GM19438 (cell line): Measurements from ENCODE around the gene KIF1A.

ENCODE experiments used
- ATAC-seq: cut with Tn5 transposase; IDR thresholded peaks from one replicate; pipeline ENCODE4 v1.9.1; 2021; ENCODE audit warnings: low read depth; ENCODE audit not compliant: unreplicated experiment

Gene KIF1A

DNA sequence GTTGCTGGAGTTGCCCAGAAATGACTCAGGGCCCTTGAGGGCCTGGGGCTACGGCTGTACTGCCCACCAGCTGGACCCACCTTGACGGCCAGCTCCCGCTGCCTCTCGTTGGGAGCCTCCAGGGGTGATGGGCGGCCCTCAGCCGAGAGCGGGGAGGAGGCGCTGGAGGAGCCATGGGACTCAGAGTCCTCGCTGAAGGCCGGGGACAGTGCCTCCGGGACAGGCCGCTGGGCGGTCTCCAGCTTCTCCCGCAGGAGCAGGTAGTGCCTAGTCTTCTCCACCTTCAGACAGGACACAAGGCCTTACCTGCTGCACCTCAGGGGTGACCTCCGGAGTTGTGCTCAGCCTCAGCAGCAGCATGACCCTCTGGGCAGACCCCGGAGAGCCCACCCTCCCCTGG lies 97.6 kb downstream of the KIF1A start:
- ATAC-seq, result no peak

DNA sequence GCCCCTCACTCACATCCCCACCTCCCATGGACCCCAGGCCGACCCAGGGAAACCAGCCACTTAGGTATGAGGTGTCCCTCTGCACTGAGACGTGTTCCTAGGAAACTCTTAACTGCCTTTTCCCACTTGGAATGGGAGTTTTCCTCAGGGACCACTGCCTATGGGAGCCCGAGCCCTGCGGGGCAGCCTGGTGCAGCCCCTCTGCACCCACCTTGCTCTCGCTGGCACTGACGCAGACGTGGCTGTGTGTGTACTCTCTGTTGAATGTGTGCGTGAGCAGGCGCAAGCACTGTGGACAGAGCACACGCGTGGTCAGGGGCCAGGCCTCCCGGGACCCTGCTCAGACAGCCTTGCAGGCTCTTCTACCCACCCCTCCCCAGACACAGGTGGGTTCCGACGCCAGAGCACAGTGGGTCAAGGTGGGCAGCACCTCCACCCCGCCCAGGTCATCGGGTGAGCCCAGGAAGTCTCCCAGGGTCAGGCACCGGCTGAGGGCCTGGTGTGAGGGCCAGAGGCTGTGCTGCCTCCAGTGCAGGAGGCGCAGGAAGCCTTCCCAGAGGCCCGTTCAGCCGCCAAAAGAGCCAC lies 98.3 kb downstream of the KIF1A start:
- ATAC-seq, result no peak

DNA sequence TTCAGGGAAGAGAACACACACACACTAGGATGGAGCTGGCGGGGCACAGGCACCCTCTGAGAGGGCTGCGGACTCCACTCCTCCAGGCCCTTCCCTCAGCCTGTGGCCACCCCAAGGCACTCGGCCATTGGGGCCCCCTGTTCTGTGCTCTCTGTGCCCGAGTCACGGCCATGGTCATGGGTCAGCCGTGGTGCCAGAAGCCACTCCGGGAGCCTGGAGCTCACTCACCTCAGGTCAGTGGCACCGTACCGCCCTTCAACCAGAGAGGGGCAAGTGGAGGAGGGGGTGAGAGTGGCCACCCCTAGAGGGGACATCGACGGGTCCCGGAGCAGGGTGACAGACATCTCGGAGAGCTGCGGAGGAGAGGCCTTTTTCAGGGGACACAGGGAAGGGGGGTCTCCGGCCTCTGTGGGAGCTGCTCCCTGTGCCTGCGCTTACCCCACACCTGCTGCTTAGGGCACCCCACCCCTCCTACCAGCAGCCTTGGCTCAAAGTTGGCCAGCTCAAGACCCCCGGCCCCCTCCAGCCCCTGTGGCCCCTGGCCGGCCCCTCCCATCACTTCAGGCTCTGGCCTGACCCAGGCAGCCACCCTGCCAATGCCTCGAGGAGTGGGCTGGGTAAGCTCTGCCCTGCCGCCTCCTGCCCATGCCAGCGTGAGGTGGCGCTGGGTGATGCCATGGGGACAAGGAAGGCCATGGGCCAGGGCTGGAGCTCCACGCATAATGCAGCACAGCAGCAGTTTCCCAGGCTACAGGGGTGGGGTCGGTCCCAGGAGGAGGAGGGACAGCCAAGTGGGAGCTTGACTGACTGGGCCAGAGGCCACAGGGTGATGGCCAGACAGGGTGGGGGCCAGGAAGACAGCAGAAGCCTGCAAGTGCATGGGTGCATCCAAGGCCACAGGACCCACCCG lies 99.1 kb downstream of the KIF1A start:
- ATAC-seq, result no peak

DNA sequence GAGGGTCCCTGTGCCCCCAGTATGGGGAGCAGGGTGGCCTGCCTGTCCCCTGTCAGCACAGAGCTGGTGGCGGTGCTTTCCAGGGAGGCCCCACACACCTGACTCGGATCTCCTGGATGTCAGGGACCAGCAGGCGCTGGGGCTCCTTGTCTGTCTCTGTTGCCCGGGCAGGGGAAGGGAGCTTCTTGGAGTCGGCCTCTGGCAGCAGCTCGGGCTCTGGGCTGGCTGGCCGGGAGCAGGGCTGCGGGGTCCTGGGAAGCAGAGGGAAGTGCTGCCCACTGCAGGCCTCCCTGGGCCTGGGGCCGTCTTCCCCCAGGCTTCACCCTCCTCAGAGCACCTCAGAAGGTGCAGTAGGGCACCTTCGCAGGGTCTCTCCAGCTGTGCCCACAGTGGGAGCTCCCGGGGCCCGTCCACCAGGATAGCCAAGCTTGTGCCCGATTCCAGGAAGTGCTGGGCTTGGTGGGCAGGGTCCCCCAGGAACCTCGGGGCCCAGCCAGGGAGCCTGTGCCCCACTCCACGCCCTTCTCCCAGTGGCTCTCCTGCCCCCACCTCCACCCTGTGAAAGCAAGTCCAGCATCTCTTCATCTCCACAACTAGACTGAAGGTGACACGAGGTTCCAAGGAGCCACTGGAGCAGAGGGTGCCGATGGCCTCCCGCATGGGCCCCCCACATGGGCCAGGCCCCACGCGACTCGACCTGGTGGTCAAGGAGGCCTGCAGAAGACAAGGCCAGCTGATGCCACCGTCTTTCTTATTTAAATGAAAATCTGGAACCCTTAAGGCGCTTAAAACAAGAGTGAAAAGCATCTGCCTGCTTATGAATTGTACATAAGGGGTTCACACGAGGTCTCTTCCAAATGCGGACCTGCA lies 100.1 kb downstream of the KIF1A start:
- no peak for ATAC-seq

DNA sequence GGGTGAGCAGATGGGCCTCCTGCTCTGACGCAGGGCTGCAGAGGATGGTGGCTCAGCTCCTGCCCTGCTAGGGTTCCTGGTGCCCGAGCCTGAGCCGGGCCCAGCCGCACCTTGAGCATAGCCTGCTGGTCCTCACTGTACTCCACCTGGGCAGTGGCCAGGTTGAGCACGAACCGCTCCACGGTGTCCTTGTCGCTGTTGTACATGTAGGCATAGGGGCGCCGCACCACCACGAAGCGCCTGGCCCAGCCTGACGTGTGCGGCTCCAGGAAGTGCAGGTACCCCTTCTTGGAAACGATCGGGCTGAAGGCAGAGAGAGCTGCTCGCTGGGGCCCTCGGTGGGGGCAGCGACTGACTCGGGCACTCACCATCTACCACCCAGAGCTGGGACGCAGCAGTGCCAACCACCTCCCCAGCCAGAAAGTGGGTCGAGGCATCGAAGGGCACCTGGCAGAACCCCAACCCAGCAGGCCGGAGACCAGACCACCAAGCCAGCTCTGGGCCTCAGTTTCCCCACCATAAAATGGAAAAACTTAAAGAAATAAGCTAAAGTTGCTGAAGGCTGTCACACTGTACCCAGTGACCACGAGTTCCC lies 101.0 kb downstream of the KIF1A start:
- no peak for ATAC-seq

DNA sequence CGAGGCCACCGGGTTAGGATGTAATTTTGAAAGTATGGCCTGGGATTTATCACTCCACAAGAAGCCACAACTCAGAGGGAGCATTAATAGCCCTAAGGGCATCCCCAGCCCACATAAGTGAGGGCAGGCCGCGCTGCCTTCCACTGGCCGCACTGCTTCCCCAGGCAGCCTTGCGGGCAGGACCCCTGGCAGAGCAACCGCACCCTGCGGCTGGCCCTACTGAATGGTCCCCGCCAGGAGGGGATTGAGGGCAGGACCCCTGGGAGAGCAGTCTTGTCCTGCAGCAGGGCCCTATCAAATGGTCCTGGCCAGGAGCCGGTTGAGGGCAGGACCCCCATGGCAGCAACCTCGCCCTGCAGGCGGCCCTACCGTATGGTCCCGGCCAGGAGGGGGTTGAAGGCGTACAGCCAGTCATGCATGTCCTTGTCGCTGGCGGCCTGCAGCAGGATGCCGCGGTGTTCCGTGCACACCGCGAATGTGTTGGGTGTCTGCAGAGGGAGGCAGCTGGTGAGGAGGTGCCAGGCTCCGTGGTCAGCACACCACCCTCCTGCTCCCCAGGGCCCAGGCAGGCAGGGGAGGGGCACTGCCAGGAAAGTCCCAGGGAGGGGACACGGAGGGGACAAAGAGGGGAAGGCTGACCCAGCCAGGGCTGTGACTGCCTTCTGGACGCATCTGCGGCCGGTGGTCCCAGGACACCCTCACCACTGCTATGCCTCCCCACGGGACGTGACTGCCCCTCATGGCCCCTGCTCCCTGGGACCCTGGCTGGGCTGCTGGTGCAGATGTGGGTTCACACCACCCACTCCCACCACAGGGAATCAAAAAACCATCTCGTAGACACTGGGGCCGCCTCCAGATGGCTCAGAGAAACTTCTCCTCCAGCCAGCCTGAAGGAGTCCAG lies 102.1 kb downstream of the KIF1A start:
- no peak for ATAC-seq

DNA sequence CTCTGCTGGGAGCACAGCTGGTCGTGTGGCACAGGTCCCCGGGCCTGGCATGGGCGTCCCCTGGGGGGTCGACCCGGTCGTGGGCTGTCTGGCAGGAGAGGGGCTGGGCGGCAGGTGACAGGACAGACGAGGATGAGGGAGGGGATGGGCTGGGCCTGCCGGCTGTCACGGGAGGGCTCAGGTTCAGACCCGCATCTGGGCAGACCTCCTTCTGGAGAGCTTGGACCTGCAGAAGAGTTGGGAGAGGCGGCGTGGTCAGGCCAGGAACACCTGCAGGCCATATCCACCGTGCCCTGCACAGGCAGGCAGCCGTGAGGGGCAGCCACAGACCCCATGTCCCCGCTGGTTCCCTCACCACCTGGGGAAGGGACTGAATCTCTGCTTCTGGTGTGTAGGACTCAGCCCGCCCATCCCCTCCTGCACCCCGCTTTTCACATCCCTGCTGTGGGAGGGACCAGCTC lies 102.8 kb downstream of the KIF1A start:
- no peak for ATAC-seq

DNA sequence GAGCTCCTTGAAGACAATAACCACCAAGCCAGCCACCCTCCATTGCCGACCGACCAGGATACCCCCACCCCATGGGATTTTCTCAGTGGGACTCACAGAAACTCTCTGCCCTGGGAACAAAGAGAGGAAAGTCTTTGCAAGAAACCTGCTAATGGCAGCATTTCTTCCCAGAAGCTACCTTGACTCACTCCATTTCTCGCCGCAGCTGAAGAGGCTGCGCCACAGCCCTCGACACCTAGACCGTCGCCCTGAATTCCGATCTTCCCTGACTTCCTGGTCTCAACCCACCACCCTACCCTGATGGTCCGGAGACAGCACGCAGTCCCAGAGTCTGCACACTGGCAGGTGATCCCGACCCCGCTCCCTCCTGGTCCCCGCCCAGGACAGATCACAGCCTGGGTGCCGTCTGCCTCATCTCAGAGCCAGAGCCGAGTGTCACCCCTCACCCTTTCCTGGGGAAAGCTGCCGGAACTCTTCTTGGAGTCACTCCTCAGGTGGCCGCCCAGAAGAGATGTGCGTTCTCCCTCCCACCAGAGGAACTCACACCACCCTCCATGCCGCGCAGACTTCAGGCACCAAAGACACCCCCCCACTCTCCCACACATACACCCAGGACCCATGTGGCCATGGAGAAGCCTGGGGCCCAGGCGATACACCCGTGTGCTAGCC lies 103.8 kb downstream of the KIF1A start:
- no peak for ATAC-seq

DNA sequence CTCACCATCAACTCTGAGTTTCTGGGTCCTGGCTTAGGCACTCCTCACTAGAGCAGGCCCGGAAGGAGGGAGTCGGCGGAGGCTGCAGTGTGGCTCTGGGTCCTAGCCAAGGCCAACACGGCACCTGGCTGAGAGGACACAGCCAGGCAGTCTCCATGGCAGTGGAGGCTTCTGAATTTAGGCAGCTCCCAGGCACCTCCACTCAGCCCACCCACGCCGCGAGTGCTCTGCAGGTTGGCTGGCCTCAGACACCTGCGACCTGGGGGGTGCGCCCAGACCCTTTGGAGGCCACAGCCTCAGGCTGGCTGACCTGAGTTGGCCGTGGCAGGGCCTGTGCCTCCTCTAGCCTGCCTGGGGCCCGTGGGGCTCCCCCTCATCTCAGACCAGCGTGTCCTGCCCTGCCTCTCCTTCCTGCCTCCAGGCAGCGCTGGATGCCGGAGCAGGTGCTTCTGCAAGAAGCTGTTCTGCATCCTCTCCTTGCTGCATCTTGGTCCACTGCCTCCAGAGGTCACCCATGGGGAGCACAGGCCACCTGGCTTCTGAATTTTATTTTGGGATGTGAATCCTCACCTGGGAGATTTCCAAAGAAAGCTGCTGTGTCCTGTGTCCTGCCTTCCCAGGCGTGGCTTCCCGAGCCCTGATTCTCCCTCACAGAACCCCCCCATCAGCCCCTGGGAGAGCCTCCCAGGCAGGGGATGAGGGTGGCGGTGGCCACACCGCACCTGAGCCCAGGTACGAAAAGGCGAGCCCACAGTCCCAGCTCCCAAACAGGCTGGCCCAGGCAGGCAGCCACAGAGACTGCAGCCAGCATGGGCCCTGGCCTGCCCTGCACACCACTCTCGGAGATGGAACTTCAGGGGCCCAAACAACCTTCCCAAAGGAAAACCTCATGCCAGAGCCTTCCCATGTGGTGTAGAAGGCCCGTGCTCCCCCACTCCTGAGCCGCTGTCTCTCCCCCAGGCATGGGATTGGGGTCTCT lies 105.0 kb downstream of the KIF1A start:
- no peak for ATAC-seq

DNA sequence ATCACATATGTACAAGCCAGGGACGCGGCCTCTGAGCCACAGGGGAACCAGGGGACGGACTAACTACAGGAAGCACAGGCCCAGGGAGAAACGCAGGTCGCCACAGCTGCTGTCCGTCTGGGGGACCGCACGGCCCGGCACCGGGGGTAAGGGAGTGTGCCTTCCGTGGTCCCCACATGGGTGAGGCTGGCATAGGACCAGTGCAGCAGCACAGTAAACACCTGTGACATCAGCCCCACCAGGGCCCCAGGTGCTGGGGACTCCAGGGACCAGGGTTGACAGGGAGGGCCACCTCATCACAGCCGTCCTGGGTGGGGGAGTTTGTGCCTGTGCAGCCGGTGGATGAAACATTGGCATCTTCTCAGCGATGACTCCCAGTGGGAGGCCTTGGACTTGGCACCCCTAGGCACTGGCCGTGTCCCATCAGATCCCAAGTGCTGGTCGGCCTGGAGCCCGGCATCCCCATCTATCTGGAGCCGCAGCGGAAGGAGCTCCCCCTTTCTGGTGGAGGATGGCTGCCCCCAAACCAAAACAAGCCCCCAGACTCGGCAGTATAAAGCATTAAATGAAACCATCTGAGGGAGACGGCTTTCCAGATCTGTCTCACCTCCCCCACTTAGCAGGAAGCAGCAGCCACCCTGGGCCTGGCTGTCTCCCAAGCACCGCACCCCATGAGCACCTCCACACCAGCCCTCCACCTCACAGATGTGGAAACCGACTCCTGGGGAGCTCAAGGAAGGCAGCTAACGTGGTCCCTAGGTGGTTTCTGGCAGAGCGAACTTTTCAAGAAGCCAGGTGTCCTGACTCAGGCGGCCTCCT lies 105.9 kb downstream of the KIF1A start:
- ATAC-seq, result no peak

DNA sequence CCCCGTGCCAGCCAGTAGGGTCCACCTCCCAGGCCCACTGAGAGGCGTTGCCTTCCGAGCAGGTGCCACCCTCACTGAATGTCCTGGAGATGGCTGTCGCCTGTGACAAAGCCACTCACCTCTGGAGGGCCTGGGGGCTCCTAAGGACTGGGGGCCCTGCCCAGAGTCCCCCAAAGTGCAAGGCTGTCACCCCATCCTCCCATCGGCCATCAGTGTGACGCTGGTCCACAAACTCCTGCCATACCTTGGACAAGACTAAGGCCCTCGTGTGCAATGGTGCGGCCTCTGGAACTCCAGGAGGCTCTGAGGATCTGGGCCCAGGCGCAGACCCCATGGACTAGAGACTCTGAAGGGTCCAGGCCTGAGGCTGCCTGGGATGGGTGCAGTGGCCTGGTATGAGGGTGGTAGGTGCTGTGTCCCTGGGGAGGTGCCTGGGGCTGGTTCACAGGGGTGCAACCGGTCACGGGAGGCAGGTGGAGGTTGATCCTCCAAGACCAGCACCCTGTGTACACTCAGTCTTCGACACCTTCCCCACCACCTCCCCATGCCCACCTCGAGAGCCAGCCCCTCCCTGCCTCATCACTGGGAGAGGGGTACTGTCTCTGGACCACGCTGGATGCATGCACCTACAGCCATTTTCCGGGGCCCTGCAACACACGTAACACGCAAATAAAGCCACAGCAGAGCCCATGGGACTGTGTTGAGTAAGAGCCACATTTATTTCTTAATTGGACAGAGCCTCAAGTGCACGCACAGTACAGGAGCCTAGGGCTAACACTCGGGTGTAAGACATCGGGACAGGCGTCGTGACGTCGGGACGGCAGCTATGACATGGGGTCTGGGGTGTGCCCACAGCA lies 106.7 kb downstream of the KIF1A start:
- ATAC-seq, result no peak

DNA sequence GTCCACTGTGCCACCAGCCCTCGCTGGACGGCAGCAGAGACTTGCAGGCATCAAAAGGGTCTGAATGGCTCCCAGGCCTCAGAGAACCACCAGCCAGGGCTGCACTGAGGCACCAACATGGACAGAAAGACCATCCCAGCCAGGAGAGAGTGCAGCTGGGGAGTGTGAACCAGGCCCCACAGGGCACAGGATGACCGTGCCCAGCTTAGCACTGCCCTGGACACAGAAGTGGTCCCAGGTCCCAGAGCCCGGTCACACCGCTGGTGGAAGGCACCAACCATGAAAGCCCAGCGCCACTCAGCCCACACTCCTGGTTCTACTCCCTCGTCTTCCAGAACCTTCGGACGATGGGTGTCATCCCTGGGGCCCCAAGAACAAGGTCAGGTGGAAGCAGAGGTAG lies 107.9 kb downstream of the KIF1A start:
- no peak for ATAC-seq

DNA sequence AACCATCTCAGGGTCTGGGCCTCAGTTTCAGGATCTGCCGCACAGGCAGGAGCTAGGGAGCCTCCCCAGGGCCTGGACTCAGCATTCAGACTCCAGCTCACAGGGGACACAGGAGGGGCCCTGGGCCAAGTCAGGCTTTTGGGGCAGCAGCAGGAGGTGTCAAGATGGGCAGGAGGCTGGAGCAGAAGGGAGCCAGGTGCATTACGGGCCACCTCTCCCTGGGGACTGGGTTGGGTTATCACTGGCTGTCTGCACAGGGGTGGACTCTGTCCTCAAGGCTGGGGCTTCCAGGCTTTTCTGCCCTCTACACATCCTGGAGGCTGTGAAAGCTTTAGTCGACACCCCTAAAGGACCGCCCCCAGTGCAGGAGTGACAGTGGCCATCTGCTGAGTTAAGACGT lies 108.3 kb downstream of the KIF1A start:
- ATAC-seq, result no peak

DNA sequence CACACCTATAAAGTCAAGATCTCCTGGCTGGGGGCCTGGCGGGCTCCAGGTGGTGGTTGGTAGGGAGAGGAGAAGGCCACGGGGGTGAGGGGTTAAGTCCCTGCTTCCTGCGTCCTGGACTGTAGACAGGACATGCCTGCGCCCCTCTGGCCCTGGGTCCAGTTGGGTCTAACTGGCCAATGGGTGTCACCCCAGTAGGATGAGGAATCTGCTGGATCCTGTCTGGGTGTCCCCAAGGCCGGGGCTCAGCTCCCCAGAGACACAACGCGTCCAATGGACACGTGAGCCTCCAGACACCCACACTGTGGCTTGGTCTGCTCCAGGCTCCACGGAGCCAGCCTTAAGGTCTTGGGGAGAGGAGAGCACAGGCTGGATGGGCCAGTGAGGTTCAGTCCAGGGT lies 108.7 kb downstream of the KIF1A start:
- ATAC-seq, result no peak

DNA sequence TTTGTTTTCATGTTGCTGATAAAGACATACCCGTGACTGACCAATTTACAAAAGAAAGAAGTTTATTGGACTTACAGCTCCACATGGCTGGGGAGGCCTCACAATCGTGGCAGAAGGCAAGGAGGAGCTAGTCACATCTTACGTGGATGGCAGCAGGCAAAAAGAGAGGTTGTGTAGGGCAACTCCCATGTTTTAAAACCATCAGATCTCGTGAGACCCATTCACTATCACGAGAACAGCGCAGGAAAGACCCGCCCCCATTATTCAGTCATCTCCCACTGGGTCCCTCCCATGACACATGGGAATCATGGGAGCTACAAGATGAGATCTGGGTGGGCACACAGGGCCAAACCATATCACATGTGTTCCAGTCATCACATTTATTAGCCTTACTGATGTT lies 111.6 kb downstream of the KIF1A start:
- no peak for ATAC-seq

DNA sequence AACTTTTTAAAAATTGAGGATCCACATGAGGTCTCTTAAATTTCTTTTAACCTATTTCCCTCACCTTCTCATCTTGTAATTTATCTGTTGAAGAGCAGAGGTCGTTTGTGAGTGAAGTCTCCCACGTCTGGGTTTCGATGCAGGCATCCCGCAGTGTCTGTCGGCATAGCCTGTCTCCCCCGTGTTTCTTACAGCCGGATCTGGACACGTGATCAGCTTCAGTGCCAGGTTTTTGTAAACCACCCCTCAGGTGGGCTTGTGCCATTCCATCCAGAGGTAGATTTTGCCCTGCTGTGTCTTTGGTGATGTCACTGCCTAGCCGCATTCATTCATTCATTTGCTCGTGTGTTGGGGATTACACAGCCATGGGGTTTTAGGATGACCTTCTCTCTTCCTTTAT lies 112.2 kb downstream of the KIF1A start:
- ATAC-seq, result no peak
